SKM-1 (cell line): Measurements from ENCODE around the gene DISC1.

Experiments
- DNase-seq: peaks from one replicate; lab custom pipeline; 2025; ENCODE audit not compliant: unreplicated experiment; lab: John Stamatoyannopoulos, UW

The DISC1 gene

GRCh38 chr1:231806623-231807495 is 180.3 kb downstream of the DISC1 start:
- DNase-seq = peak; percentile 82

- DNase-seq = no peak
Measured at GRCh38 chr1:231807541-231807940, 181.0 kb downstream of the DISC1 start.

GRCh38 chr1:231808116-231808515 is 181.5 kb downstream of the DISC1 start:
- no peak for DNase-seq

GRCh38 chr1:231808990-231809389 is 182.4 kb downstream of the DISC1 start:
- DNase-seq = no peak

- no peak for DNase-seq
Measured at GRCh38 chr1:231810415-231810814, 183.8 kb downstream of the DISC1 start.

GRCh38 chr1:231814021-231814420 is 187.4 kb downstream of the DISC1 start:
- no peak for DNase-seq

- no peak for DNase-seq
Measured at GRCh38 chr1:231814521-231814920, 187.9 kb downstream of the DISC1 start.

GRCh38 chr1:231817801-231818200 is 191.2 kb downstream of the DISC1 start:
- DNase-seq = no peak

GRCh38 chr1:231818337-231818736 is 191.7 kb downstream of the DISC1 start:
- no peak for DNase-seq

- DNase-seq = no peak
Measured at GRCh38 chr1:231821281-231821680, 194.7 kb downstream of the DISC1 start.

GRCh38 chr1:231822041-231822440 is 195.5 kb downstream of the DISC1 start:
- no peak for DNase-seq

- no peak for DNase-seq
Measured at GRCh38 chr1:231826566-231826965, 200.0 kb downstream of the DISC1 start.

- no peak for DNase-seq
Measured at GRCh38 chr1:231827337-231828105, 200.9 kb downstream of the DISC1 start.

- no peak for DNase-seq
Measured at GRCh38 chr1:231828182-231828920, 201.8 kb downstream of the DISC1 start.

GRCh38 chr1:231829332-231829731 is 202.7 kb downstream of the DISC1 start:
- no peak for DNase-seq

GRCh38 chr1:231836227-231836893 is 209.8 kb downstream of the DISC1 start:
- DNase-seq = no peak

- DNase-seq = no peak
Measured at GRCh38 chr1:231838521-231838920, 211.9 kb downstream of the DISC1 start.

- no peak for DNase-seq
Measured at GRCh38 chr1:231839999-231840398, 213.4 kb downstream of the DISC1 start.

- DNase-seq = no peak
Measured at GRCh38 chr1:231841616-231842344, 215.2 kb downstream of the DISC1 start.

- DNase-seq = no peak
Measured at GRCh38 chr1:231842441-231842840, 215.9 kb downstream of the DISC1 start.
